Activated naive CD4-positive, alpha-beta T cell treated with anti-CD3 and anti-CD28 coated beads, Interleukin-2, amount 50 U/mL, for 24 hours (primary cell): ENCODE results near the gene INO80C.

Source experiments
- H3K27ac Mint-ChIP-seq: one replicate; pipeline ENCODE4 v1.8.0; 2021; ENCODE audit warnings: mild to moderate bottlenecking, mixed read lengths
- H3K27me3 Mint-ChIP-seq: one replicate; pipeline ENCODE4 v1.8.0; 2021; ENCODE audit warnings: mixed read lengths
- H3K36me3 Mint-ChIP-seq: one replicate; pipeline ENCODE4 v1.8.0; 2021; ENCODE audit warnings: mixed read lengths
- H3K4me1 Mint-ChIP-seq: one replicate; pipeline ENCODE4 v1.8.0; 2021; ENCODE audit warnings: mixed read lengths
- H3K4me3 Mint-ChIP-seq: one replicate; pipeline ENCODE4 v1.8.0; 2021; ENCODE audit warnings: mild to moderate bottlenecking, mixed read lengths
- H3K9me3 Mint-ChIP-seq: one replicate; pipeline ENCODE4 v1.8.0; 2021; ENCODE audit warnings: mixed read lengths

The INO80C gene

GRCh38 chr18:35438480-35439234 lies 59.1 kb downstream of the INO80C start:
- no peak overlapping the region for H3K4me3 Mint-ChIP-seq
- peaks cover 12% of the 10 kb centered on the region for H3K9me3 Mint-ChIP-seq
- no peaks in the 10 kb centered on the region for H3K4me1 Mint-ChIP-seq

GRCh38 chr18:35437836-35438235 lies 59.9 kb downstream of the INO80C start:
- Mint-ChIP-seq H3K27me3 (peaks cover 2% of the 10 kb centered on the region), H3K9me3 (peaks cover 12% of the 10 kb centered on the region), H3K4me1 (no peaks in the 10 kb centered on the region), H3K4me3 (no peak overlapping the region), H3K27ac (no peak overlapping the region), H3K36me3 (peaks cover 6% of the 10 kb centered on the region)

More at GRCh38 chr18:35438480-35439234, 59.1 kb downstream of the INO80C start:
- H3K27me3 Mint-ChIP-seq, result peaks cover 2% of the 10 kb centered on the region
- peaks cover 6% of the 10 kb centered on the region for H3K36me3 Mint-ChIP-seq
- no peak overlapping the region for H3K27ac Mint-ChIP-seq

GRCh38 chr18:35436076-35436649 lies 61.6 kb downstream of the INO80C start:
- Mint-ChIP-seq H3K9me3 (peaks cover 12% of the 10 kb centered on the region), H3K4me1 (no peaks in the 10 kb centered on the region), H3K4me3 (no peak overlapping the region), H3K27me3 (peaks cover 2% of the 10 kb centered on the region), H3K36me3 (peaks cover 6% of the 10 kb centered on the region), H3K27ac (no peak overlapping the region)

GRCh38 chr18:35435401-35435800 lies 62.4 kb downstream of the INO80C start:
- H3K9me3 Mint-ChIP-seq, result peaks cover 12% of the 10 kb centered on the region
- H3K36me3 Mint-ChIP-seq, result peaks cover 6% of the 10 kb centered on the region
- no peak overlapping the region for H3K4me3 Mint-ChIP-seq
- no peaks in the 10 kb centered on the region for H3K4me1 Mint-ChIP-seq
- peaks cover 2% of the 10 kb centered on the region for H3K27me3 Mint-ChIP-seq
- H3K27ac Mint-ChIP-seq, result no peak overlapping the region

- Mint-ChIP-seq H3K27ac (no peak overlapping the region), H3K4me1 (no peaks in the 10 kb centered on the region), H3K36me3 (peaks cover 6% of the 10 kb centered on the region)
Measured at GRCh38 chr18:35432565-35433001, 65.2 kb downstream of the INO80C start.

GRCh38 chr18:35431374-35431741 lies 66.4 kb downstream of the INO80C start:
- Mint-ChIP-seq H3K36me3 (peaks cover 6% of the 10 kb centered on the region), H3K27me3 (no peaks in the 10 kb centered on the region), H3K27ac (no peak overlapping the region), H3K9me3 (peaks cover 12% of the 10 kb centered on the region), H3K4me3 (no peak overlapping the region), H3K4me1 (no peaks in the 10 kb centered on the region)

More at GRCh38 chr18:35432565-35433001, 65.2 kb downstream of the INO80C start:
- Mint-ChIP-seq H3K27me3 (no peaks in the 10 kb centered on the region), H3K4me3 (no peak overlapping the region), H3K9me3 (peaks cover 12% of the 10 kb centered on the region)

- Mint-ChIP-seq H3K36me3 (peaks cover 6% of the 10 kb centered on the region), H3K27me3 (no peaks in the 10 kb centered on the region), H3K4me1 (no peaks in the 10 kb centered on the region), H3K4me3 (no peak overlapping the region), H3K27ac (no peak overlapping the region), H3K9me3 (peaks cover 10% of the 10 kb centered on the region)
Measured at GRCh38 chr18:35430721-35431373, 66.9 kb downstream of the INO80C start.

GRCh38 chr18:35426786-35427185 lies 71.0 kb downstream of the INO80C start:
- Mint-ChIP-seq H3K27me3 (no peaks in the 10 kb centered on the region), H3K4me1 (no peaks in the 10 kb centered on the region), H3K27ac (no peak overlapping the region), H3K4me3 (no peak overlapping the region), H3K9me3 (no peaks in the 10 kb centered on the region), H3K36me3 (no peaks in the 10 kb centered on the region)

GRCh38 chr18:35424356-35424755 lies 73.4 kb downstream of the INO80C start:
- no peaks in the 10 kb centered on the region for H3K36me3 Mint-ChIP-seq
- no peaks in the 10 kb centered on the region for H3K9me3 Mint-ChIP-seq
- no peaks in the 10 kb centered on the region for H3K4me1 Mint-ChIP-seq
- no peaks in the 10 kb centered on the region for H3K27me3 Mint-ChIP-seq
- no peak overlapping the region for H3K4me3 Mint-ChIP-seq
- H3K27ac Mint-ChIP-seq, result no peak overlapping the region

- Mint-ChIP-seq H3K4me3 (no peak overlapping the region), H3K9me3 (peaks cover 6% of the 10 kb centered on the region), H3K4me1 (no peaks in the 10 kb centered on the region)
Measured at GRCh38 chr18:35422237-35422636, 75.5 kb downstream of the INO80C start.

GRCh38 chr18:35418610-35419009 lies 79.2 kb downstream of the INO80C start:
- Mint-ChIP-seq H3K4me3 (no peak overlapping the region), H3K36me3 (peaks cover 2% of the 10 kb centered on the region), H3K4me1 (peaks cover 21% of the 10 kb centered on the region), H3K27me3 (peaks cover 1% of the 10 kb centered on the region), H3K9me3 (peaks cover 6% of the 10 kb centered on the region), H3K27ac (no peak overlapping the region)

More at GRCh38 chr18:35422237-35422636, 75.5 kb downstream of the INO80C start:
- Mint-ChIP-seq H3K27me3 (peaks cover 1% of the 10 kb centered on the region), H3K36me3 (peaks cover 2% of the 10 kb centered on the region), H3K27ac (no peak overlapping the region)
